GM18858 (cell line): ENCODE results near the gene CDC42EP5.

ENCODE experiments used
- ATAC-seq: cut with Tn5 transposase; IDR thresholded peaks from one replicate; pipeline ENCODE4 v1.9.1; 2021; ENCODE audit not compliant: unreplicated experiment

Gene CDC42EP5

DNA sequence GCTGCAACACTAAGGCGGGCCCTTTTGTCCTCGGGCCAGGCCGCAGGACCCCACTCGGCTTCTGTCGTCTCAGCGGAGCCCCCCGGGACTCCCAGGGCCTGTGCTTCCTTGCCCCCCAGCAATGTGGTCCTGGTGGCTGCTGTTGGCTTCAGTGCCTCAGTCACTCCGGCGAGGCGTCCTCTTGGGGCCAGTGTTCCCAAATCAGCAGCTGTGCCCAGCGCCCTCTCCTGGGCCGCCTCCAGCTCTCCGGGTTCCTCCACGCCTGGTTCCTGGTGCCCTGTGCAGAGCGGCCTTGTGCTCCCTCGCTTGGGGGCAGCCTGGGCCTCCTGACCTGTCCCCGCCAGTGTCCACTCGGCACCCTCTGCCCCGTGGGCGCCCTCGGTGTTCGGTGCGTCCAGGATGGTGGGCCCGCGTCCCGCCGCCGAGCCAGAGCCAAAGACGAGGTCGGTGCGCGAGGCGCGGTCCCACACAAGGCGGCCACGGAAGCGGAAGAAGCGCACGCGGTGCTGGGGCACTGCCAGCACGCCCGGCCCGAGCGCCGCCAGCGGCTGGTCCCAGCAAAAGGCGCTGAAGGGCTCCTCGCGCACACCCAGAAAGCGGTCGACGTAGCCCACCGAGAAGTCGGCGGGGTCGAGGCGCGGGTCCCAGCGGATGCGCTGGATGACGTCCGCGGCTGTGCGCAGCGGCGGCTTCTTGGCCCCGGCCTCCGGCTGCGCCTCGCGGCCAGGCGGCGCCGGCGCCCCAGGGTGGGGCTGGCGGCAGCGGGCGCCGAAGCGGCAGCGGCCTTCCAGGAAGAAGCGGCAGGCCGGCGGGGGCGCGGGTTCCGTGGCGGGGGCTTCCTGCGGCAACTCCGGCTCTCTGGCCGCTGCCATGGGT, 10.2 kb downstream of the CDC42EP5 start:
- ATAC-seq: no peak

DNA sequence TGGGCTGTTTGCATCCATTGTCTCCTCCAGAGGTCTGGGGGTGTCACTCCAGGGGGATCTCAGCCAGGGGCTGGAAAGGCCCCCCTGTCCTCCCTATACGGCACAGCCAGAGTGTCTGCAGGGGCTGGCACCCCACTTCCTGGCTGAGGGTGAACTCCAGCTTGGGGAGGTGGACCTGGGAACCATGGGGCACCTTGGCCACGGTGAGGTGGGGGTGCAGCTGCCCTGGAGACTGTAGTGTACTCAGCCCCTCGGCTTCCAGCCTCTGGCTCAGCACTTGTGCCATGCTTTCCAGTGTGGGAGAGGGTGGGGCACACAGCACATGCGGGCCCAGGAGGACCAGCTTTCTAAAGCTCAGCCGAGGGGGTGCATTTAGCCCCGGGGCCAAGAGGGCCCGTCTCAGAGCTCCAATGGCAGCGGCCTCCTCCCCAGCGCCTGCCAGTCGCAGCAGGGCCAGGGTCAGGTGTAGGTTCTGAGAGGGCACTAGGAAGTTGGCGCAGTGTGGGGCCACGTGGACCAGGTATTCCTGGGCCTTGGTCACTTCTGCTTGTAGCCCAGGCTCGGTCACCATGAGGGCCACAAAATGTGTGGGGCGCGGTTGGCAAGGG, 10.9 kb downstream of the CDC42EP5 start:
- no peak for ATAC-seq

DNA sequence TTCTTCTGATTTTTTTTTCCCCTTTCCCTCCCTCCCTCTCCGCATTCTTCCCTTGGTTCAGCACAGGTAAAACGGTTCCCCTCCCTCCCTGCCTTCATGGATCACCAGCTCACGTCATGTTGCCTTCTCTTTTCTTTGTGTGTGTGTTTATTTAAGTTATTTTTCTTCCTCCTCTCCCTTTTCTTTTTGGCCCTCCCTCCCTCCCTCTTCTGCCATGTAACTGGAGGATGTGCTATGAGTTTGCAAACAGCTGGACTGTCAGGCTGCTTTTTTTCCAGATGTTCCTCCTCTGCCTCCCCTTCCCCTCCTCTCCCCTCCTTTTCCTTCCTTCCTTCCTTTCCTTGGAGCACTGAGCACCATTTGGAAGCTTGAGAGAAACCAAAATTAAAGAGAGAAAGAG, 11.5 kb downstream of the CDC42EP5 start:
- ATAC-seq: no peak

DNA sequence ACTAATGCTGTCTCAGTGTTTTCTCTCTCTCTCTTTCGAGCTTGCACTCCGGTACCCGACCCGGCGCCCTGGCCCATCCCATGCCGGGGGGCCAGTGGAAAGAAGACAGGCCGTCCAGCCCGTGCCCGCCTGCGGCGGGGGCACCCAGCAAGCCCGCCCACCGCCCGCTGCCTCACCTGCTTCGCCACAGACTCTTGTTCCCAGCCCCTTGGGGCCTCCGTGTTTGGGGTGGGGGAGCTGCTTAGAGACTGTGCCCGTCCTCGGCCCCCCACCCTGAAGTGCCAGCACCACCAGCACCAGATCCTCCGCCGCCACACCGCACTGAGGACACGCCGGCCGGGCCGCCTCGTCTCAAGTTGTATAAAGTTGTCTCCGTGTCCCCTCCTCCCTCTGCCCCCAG, 11.9 kb downstream of the CDC42EP5 start:
- no peak for ATAC-seq

DNA sequence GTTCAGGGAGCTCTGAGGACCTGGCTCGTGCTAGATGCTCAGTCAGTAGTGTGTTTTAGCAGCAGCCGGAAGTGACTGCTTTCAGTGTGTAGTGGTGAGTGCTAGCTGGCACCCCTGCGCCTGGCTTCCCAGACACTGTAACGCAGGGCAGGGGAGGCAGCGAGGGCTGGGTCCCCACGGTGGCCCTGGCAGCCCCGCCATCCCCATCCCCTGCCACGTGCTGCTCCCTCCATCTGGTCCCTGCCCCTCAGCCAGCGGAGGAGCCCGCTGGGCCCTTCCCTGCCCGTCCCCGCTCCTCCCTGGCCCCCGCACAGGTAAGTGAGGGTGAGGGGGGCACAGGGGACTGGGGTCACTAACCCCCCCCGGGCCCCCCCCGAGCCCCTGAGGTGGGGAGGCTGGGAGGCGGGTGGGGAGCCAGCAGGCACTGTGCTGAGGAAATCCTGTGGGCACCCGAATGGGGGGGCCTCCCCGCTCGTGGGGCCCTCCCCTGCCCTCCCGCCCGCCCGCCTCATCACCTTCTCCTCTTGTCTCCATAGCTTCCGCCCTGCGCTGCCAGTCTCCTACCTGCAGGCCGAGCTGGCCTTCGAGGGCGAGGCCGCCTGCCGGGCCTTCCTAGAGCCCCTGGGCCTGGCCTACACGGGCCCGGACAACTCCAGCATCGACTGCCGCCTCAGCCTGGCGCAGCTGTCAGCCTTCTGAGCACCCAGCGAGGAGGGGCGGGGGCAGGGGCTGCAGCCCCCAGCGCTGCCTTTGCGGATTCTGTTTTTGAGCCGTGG, 12.7 kb downstream of the CDC42EP5 start:
- ATAC-seq: no peak

DNA sequence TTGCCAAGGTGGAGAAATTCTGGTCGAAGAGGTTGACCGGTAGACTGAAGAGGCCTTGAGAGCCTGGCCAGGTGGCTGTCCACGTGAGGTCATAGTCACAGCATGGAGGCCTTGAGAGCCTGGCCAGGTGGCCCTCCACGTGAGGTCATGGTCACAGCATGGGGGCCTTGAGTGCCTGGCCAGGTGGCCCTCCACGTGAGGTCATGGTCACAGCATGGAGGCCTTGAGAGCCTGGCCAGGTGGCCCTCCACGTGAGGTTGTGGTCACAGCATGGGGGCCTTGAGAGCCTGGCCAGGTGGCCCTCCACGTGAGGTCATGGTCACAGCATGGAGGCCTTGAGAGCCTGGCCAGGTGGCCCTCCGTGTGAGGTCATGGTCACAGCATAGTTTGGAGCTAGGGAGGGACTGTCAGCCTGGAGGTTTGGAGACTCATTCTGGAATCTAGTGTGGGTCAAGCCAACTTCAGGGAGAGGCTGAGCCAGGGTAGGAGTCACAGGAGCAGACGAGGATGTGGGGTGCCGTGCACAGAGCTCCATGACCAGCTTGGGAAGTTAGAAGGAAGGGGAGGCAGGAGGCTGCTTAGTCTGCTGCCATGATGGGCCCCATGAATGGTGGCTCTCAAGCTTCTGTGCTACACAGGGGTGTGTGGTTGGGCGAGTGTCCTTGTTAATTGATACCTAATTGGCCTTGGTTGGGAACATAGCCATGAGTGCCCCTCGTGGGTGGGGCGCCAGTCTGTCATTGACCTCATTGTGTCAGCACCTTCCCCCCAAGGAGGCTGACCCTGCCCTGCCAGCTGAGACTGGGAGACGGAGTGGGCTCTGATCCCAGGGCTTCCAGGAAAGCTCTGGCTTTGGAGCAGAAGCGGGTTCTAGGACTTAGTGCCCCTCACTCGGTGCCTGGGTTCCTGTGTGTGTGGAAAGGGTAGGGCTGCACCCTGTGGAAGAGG, 13.5 kb downstream of the CDC42EP5 start:
- ATAC-seq: no peak

DNA sequence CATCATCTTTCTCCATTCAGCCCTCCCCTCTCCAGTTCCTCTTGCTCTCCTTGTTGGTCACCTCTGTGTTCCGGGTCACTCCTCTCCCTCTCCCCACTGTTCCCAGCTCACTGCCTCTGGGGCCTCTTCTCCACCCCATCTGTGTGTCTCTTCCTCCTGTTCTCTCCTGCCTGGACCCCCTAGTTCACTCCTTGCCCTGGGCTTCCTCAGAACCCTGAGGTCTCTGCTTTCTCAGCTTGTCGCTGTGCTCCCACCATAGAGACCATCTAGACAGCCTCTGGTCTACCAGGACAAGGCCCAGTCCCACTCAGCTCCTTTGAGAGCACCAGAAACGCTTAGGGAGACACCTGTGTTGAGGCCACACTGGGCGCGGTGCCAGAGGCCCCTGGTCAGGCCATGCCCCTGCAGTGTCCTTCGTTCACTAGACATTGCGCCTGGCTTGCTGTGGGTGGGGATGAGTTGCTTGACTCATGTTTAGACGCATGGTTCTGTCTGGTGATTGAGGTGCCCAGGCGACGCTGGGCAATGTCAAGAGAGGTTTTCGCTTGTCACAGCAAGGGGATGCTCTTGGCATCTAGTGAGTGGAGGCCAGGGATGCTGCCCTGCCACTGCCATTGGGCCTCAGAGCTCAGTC, 14.3 kb downstream of the CDC42EP5 start:
- no peak for ATAC-seq

DNA sequence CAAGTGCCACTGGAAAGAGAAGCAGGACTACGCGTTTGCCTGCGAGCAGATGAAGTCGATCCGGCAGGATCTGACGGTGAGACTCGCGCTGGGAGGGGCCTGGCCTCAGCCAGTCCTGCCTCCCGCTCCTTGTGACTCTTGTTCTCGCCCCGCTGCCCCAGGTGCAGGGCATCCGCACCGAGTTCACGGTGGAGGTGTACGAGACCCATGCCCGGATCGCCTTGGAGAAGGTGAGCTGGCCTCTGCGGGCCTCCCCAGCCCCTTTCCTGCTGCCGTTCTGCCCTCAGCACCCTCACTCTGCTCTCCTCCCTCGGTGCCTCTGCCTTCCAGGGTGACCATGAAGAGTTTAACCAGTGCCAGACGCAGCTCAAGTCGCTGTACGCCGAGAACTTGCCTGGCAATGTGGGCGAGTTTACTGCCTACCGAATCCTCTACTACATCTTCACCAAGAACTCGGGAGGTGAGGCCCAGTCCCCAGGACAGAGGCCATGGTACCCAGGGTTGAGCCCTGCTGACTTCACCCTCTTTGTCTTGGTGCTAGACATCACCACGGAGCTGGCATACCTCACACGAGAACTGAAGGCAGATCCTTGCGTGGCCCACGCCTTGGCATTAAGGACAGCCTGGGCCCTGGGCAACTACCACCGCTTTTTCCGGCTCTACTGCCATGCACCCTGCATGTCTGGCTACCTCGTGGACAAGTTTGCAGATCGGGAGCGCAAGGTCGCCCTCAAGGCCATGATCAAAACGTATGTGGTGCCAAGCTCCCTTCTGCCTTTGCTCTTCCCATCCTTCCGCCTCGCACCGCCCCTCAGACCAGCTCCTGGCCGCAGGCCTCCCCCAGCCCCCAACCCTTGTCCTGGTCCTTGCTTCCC, 15.1 kb downstream of the CDC42EP5 start:
- ATAC-seq: no peak

DNA sequence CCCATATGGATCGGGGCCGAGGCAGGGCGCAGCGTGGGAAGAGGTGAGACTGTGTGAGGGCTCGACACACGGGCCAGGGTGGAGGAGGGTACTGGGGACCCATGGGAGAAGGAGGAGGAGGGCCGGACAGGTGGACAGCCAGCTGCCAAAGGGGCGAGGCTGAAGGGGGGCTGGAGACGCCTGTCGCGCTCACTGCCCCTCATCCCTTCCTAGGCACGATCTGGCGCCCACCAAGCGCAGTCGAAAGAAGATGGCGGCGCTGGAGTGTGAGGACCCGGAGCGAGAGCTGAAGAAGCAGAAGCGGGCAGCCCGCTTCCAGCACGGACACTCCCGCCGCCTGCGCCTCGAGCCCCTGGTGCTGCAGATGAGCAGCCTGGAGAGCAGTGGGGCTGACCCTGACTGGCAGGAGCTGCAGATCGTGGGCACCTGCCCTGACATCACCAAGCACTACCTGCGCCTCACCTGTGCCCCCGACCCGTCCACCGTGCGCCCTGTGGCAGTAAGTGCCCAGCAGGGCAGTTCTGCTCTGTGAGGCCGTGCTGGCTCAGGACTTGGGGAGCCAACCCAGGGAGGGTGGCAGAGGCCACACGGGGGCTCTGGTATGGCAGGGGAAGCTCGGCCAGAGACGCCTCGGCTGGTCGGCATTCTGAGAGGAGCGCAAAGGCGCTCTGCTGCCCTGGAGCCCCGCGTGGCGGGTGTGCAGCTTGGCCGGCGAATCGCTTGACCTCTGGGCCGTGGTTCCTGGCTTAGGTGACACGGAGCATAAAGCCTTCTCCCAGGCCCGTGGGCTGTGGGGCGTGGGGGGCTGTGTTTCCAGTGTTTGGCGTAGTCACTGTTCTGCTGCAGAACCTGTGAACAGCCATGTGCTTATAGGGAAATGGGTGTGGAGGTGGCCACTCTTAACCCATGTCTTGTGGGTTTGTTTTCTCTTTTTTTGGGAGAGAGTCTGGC, 16.4 kb downstream of the CDC42EP5 start:
- ATAC-seq: no peak

DNA sequence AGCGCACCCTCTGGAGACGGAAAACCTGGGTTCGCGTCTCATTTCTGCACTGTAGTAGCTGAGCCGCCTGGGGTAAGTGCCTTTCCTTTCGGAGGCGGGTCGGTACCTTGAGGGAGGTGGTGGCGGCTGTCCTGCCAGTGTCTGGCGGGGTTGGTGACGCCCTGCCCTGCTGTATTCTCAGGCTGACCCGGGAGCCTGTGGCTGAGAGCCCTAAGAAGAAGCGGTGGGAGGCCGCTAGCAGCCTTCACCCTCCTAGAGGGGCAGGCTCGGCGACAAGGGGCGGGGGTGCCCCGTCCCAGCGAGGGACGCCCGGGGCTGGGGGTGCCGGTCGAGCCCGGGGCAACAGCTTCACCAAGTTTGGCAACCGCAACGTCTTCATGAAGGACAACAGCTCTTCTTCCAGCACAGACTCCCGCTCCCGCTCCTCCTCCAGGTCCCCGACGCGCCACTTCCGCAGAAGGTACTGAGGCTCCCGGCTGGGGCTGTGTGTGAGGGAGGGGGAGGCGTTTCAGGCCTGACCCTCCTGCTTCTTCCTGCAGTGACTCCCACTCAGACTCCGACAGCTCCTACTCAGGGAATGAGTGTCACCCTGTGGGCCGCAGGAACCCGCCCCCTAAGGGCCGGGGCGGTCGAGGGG, 17.2 kb downstream of the CDC42EP5 start:
- ATAC-seq: no peak

DNA sequence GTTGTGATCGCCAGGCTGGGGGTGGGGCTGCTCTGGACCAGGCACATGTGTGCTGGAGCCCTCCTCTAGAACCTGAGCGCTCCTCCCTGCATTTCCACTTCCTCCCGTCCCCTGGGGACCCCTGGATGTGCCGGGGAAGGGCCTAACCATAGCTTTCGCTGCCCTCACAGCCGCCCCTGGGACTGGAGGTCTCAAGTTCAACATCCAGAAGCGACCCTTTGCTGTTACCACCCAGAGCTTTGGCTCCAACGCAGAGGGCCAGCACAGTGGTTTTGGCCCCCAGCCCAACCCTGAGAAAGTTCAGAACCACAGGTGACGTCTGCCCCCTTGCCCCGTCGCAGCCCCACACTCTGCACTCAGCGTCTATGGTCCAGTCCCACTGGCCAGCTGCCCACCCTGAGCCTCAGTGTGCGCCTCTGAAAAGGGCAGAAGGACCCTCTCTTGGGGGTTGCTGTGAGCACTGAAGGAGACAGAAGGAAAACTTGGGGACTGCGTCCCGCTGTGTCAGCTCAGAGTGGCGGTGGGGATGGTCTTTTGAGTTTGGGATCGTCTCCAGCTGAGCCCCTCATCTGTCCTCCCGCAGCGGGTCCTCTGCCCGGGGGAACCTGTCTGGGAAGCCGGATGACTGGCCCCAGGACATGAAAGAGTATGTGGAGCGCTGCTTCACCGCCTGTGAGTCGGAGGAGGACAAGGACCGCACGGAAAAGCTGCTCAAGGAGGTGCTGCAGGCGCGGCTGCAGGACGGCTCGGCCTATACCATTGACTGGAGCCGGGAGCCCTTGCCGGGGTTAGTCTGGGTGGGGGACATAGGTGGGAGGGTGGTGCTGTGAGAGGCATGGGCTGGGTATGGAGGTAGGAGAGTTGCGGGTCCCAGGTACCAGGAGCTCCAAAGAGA, 18.1 kb downstream of the CDC42EP5 start:
- no peak for ATAC-seq

DNA sequence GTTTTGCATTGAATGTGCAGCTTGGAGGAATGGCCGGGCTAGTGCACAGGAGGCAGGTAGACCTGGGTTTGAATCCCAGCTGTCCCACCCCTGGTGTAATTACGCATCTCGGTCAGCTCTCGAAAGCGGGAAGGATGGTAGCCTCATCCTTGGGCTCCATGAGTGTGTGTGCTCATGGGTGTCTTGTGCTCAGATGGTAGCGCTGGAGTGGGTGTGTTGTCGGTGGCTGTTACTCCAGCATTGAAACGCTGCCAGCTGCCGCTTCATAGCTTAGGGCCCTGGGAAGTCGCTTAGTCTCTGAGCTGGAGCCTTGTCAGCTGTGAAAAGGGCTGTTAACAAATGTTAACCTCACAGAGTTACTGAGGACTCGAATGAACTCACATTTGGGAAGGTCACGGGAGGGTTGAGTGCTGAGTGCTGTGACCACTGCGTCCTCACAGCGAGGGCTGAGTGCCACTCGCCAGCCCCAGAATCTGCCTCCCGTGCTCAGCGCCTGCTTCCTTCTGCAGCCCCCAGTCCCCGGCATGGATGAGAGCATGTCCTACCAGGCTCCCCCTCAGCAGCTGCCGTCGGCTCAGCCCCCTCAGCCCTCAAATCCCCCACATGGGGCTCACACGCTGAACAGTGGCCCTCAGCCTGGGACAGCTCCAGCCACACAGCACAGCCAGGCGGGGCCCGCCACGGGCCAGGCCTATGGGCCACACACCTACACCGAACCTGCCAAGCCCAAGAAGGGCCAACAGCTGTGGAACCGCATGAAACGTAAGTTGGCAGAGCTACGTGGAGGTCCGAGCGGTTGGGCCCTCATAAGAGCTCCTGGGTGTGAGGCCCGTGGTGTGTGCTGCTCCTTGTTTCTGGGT, 18.9 kb downstream of the CDC42EP5 start:
- no peak for ATAC-seq

DNA sequence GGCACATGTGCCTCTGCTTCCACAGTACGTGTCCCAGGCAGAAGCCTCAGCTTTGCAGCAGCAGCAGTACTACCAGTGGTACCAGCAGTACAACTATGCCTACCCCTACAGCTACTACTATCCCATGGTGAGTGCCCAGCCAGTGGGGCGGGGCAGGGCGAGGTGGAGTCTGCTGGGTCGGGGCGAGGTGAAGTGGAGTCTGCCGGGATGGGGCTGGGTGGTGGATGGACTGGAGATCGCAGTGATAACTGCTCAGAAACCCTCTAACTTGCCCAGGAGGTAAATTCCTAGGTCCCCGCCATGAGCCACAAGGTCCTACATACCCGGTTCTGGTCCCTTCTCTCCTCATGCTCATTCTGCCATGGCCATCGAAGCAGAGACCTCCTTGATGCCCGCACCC, 20.5 kb downstream of the CDC42EP5 start:
- no peak for ATAC-seq

DNA sequence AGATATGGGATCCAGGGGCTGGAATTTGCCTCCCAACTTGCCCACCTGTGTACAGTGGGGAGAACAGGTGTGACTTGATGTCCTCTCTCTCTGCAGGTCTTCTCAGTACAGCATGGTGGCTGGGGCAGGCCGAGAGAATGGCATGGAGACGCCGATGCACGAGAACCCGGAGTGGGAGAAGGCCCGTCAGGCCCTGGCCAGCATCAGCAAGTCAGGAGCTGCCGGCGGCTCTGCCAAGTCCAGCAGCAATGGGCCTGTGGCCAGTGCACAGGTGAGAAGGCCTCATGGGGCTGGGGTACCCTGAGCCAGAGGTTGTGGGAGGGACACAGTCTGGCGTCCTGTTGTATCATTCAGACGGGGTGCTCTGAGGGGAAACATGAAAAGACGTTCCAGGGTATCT, 21.1 kb downstream of the CDC42EP5 start:
- no peak for ATAC-seq

DNA sequence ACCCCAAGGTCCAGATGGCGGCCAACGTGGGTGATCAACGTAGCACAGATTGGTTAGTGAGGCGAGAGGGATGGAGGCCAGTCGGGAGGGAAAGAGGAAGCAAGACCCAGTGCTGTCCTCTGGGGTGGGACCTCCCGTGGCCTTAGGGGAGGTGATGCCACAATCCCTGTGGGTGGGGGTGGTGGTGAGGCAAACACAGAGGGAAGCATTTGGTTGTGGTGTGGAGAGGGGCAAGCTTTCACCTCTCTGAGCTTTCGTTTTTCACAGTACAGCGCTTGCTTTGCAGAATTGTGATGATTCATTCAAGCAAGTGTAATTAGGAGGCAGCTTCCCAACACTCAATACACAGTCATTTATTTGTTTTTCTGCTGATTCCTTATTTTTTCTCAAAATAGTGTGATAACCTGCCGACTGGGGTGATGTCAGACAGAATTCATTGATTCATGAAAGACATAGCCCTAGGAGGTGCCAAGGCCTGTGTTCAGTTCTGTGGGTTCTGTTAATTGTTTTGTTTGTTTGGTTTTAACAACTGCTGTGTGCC, 21.7 kb downstream of the CDC42EP5 start:
- no peak for ATAC-seq

DNA sequence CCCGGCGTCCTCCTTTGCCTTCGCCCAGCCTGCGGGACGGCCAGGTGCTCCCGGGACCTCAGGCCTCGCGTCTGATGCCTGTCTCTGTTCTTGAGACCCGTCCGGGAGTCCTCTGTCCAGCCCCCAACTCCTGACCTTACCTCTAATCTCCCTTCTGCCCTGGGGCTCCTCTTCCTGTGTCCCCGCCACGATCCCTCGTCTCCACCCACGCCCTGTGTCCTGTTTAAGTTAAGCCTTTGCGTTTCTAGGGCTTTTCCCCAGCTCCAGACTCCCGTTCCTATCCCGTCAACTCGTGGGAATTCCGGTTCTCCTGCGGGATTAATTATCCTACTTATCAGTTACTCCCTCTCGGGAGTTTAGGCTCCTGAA, 23.4 kb downstream of the CDC42EP5 start:
- ATAC-seq: no peak
